Choroid plexus epithelial cell (primary cell): Measurements from ENCODE around the gene BTBD9.

Source experiments
- DNase-seq: peaks from one replicate; pipeline ENCODE4 v3.0.0-alpha.2; 2010; ENCODE audit warnings: low read depth
- H3K4me3 ChIP-seq: 2 replicates; pipeline ENCODE4 v1.5.1; 2011; ENCODE audit warnings: low read depth, mild to moderate bottlenecking, control low read depth, low read length, moderate library complexity
- TF ChIP-seq, protein P1 (sequence below): conservative IDR thresholded peaks from 2 replicates; pipeline ENCODE4 v1.5.1; 2011; ENCODE audit warnings: low read depth, mild to moderate bottlenecking, control low read depth, inconsistent platforms, low read length, moderate library complexity

BTBD9 gene

GRCh38 chr6:38400101-38400500 lies 239.6 kb downstream of the BTBD9 start:
- DNase-seq, result no peak
- no peak overlapping the region for H3K4me3 ChIP-seq
- TF ChIP-seq, protein P1, sequence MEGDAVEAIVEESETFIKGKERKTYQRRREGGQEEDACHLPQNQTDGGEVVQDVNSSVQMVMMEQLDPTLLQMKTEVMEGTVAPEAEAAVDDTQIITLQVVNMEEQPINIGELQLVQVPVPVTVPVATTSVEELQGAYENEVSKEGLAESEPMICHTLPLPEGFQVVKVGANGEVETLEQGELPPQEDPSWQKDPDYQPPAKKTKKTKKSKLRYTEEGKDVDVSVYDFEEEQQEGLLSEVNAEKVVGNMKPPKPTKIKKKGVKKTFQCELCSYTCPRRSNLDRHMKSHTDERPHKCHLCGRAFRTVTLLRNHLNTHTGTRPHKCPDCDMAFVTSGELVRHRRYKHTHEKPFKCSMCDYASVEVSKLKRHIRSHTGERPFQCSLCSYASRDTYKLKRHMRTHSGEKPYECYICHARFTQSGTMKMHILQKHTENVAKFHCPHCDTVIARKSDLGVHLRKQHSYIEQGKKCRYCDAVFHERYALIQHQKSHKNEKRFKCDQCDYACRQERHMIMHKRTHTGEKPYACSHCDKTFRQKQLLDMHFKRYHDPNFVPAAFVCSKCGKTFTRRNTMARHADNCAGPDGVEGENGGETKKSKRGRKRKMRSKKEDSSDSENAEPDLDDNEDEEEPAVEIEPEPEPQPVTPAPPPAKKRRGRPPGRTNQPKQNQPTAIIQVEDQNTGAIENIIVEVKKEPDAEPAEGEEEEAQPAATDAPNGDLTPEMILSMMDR, result no peak

- H3K4me3 ChIP-seq, result no peak overlapping the region
- TF ChIP-seq, protein P1, result no peak
- DNase-seq, result no peak
Measured at GRCh38 chr6:38396209-38396608, 243.5 kb downstream of the BTBD9 start.

DNA sequence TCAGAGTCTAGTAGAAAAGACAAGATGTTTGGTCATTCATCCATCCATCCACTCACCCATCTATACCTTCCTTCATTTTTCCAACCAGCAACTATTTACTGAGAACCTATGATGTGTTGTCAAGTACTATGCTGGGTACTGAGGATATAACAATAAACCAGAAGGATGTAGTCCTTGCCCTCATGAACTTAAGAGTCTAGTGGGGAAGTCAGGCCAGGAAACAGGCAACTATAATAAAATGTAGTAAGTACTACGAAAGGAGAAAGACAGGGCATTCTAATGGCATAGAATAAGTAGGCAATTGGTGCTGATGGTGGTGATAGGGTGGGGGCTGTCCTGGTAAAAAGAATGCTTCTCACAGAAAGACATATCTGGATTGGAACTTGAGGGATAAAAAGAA lies 245.7 kb downstream of the BTBD9 start:
- H3K4me3 ChIP-seq, result no peak overlapping the region
- TF ChIP-seq, protein P1, result no peak
- DNase-seq, result no peak

- DNase-seq, result peak; percentile 27
- TF ChIP-seq, protein P1, result no peak
- H3K4me3 ChIP-seq, result no peak overlapping the region
Measured at GRCh38 chr6:38391626-38392579, 247.8 kb downstream of the BTBD9 start.

GRCh38 chr6:38391206-38391605 lies 248.5 kb downstream of the BTBD9 start:
- peak; percentile 39 for DNase-seq
- TF ChIP-seq, protein P1, result no peak
- H3K4me3 ChIP-seq, result no peak overlapping the region

DNA sequence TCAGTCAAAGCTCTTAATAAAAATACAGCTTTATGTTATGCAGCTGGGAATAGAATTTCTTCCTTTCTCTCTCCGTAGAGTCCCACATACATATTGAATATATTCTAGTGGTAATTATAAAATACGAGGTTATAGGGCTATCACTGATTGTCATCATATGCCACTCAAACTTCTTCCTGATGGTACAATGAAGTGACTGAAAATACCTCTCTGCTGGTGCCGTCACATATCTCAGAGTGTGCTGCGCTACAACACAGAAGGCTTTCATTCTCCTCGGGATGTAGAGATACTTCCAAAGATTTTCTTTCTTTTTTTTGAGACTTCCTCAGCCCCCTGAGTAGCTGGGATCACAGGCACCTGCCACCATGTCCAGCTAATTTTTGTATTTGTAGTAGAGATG lies 249.9 kb downstream of the BTBD9 start:
- no peak for DNase-seq
- TF ChIP-seq, protein P1, result no peak
- H3K4me3 ChIP-seq, result no peak overlapping the region

DNA sequence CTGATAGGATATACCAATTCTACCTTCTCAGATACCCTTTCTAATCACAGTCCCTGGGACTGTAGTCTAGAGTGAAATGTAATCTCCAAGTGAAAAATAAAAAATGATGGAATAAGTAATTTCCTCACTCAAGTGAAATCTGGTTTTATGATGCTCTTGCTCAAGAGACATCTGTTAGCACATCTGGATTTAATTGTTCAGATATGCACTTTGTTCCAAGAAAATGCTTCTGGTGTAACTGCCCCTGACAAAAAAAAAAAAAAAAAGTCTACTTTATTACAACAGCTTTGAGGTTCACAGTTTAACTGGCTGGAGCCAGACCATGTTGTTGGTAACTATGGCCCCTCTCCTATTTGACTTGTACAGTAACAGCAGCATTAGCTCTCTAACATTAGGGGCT lies 251.8 kb downstream of the BTBD9 start:
- TF ChIP-seq, protein P1, result no peak
- H3K4me3 ChIP-seq, result no peak overlapping the region
- DNase-seq, result peak; percentile 30
